H9 (cell line): Measurements from ENCODE around the gene DDOST. TPM values are rescaled to one million over a fixed set of nuclear protein-coding genes. Genes with fewer than 3 reads are reported as not detected.

Source experiments
- DNase-seq: peaks from one replicate; pipeline ENCODE4 v3.0.0-alpha.2; 2017
- H2AFZ ChIP-seq: one replicate; pipeline ENCODE4 v1.6.1; 2013; ENCODE audit warnings: mild to moderate bottlenecking, low read length, control low read depth, moderate library complexity
- H2AK5ac ChIP-seq: 2 replicates; pipeline ENCODE4 v1.6.1; 2013; ENCODE audit warnings: low read length, control low read depth, mixed read lengths; ENCODE audit not compliant: insufficient read length
- H2BK120ac ChIP-seq: one replicate; pipeline ENCODE4 v1.6.1; 2013; ENCODE audit warnings: low read depth, mild to moderate bottlenecking, low read length, control low read depth, inconsistent platforms; ENCODE audit not compliant: poor library complexity, severe bottlenecking
- H2BK12ac ChIP-seq: 2 replicates; pipeline ENCODE4 v1.6.1; 2013; ENCODE audit warnings: low read length, control low read depth, mixed read lengths, low read depth; ENCODE audit not compliant: insufficient read length
- H2BK15ac ChIP-seq: 2 replicates; pipeline ENCODE4 v1.6.1; 2013; ENCODE audit warnings: low read depth, low read length, control low read depth
- H2BK20ac ChIP-seq: one replicate; pipeline ENCODE4 v1.6.1; 2013; ENCODE audit warnings: low read depth, mild to moderate bottlenecking, low read length, control low read depth, inconsistent platforms; ENCODE audit not compliant: poor library complexity, severe bottlenecking
- H2BK5ac ChIP-seq: 2 replicates; pipeline ENCODE4 v1.6.1; 2013; ENCODE audit warnings: low read length, control low read depth, mixed read lengths; ENCODE audit not compliant: insufficient read length
- H3K14ac ChIP-seq: 2 replicates; pipeline ENCODE4 v1.6.1; 2013; ENCODE audit warnings: low read length, control low read depth; ENCODE audit not compliant: insufficient read depth
- H3K18ac ChIP-seq: 2 replicates; pipeline ENCODE4 v1.6.1; 2013; ENCODE audit warnings: low read depth, mild to moderate bottlenecking, mixed read lengths, low read length, control low read depth; ENCODE audit not compliant: insufficient read length
- H3K23ac ChIP-seq: 2 replicates; pipeline ENCODE4 v1.6.1; 2013; ENCODE audit warnings: low read length, control low read depth, mixed read lengths, low read depth; ENCODE audit not compliant: insufficient read length
- H3K23me2 ChIP-seq: 2 replicates; pipeline ENCODE4 v1.6.1; 2013; ENCODE audit warnings: low read depth, mild to moderate bottlenecking, mixed read lengths, low read length, control low read depth; ENCODE audit not compliant: insufficient read length, poor library complexity, severe bottlenecking
- H3K27ac ChIP-seq: 2 replicates; pipeline ENCODE4 v1.5.1; 2013; ENCODE audit warnings: low read length, control low read depth, mixed read lengths, low read depth; ENCODE audit not compliant: insufficient read length
- H3K27me3 ChIP-seq: 2 replicates; pipeline ENCODE4 v1.6.1; 2013; ENCODE audit warnings: low read length, control low read depth, inconsistent platforms; ENCODE audit not compliant: insufficient read depth
- H3K4ac ChIP-seq: 2 replicates; pipeline ENCODE4 v1.6.1; 2013; ENCODE audit warnings: low read depth, mild to moderate bottlenecking, control low read depth, inconsistent platforms, low read length, moderate library complexity
- H3K4me1 ChIP-seq: 2 replicates; pipeline ENCODE4 v1.6.1; 2013; ENCODE audit warnings: low read length, control low read depth, inconsistent platforms; ENCODE audit not compliant: insufficient read depth
- H3K4me2 ChIP-seq: 2 replicates; pipeline ENCODE4 v1.6.1; 2013; ENCODE audit warnings: low read length, control low read depth, mixed read lengths; ENCODE audit not compliant: insufficient read length, insufficient read depth
- H3K56ac ChIP-seq: 2 replicates; pipeline ENCODE4 v1.6.1; 2013; ENCODE audit warnings: low read depth, mild to moderate bottlenecking, mixed read lengths, low read length, control low read depth; ENCODE audit not compliant: insufficient read length
- H3K79me1 ChIP-seq: 2 replicates; pipeline ENCODE4 v1.6.1; 2013; ENCODE audit warnings: low read depth, mild to moderate bottlenecking, moderate library complexity, low read length, control low read depth, inconsistent platforms; ENCODE audit not compliant: insufficient read depth, poor library complexity, severe bottlenecking
- H3K79me2 ChIP-seq: 2 replicates; pipeline ENCODE4 v1.6.1; 2013; ENCODE audit warnings: low read length, control low read depth, inconsistent platforms; ENCODE audit not compliant: insufficient read depth
- H3K9ac ChIP-seq: 2 replicates; pipeline ENCODE4 v1.6.1; 2013; ENCODE audit warnings: low read length, control low read depth, mixed read lengths; ENCODE audit not compliant: insufficient read length; ENCODE audit errors: extremely low read depth
- H3K9me3 ChIP-seq: one replicate; pipeline ENCODE4 v1.6.1; 2013; ENCODE audit warnings: low read depth, low read length, inconsistent platforms; ENCODE audit not compliant: control insufficient read depth
- H3T11ph ChIP-seq: one replicate; pipeline ENCODE4 v1.6.1; 2013; ENCODE audit warnings: mild to moderate bottlenecking, low read length, control low read depth, inconsistent platforms
- H4K20me1 ChIP-seq: one replicate; pipeline ENCODE4 v1.6.1; 2013; ENCODE audit not compliant: control insufficient read depth, insufficient read length, insufficient read depth
- H4K5ac ChIP-seq: 2 replicates; pipeline ENCODE4 v1.6.1; 2013; ENCODE audit warnings: low read depth, mild to moderate bottlenecking, mixed read lengths, low read length, control low read depth; ENCODE audit not compliant: insufficient read length
- H4K8ac ChIP-seq: replicated peaks from 2 replicates; pipeline ENCODE4 v1.6.1; 2013; ENCODE audit warnings: low read length, control low read depth, mixed read lengths, low read depth; ENCODE audit not compliant: insufficient read length
- H4K91ac ChIP-seq: 2 replicates; pipeline ENCODE4 v1.6.1; 2013; ENCODE audit warnings: low read depth, mild to moderate bottlenecking, moderate library complexity, mixed read lengths, low read length, control low read depth; ENCODE audit not compliant: insufficient read length
- H3K27ac Mint-ChIP-seq, 3 experiments: 2 replicates in 2 of 3; 3 replicates in 1 of 3; pipeline ENCODE4 v1.8.0; 2020 to 2021; ENCODE audit warnings: mixed read lengths in 3 of 3, mild to moderate bottlenecking in 1 of 3, moderate library complexity in 1 of 3
- H3K27me3 Mint-ChIP-seq: 2 replicates; pipeline ENCODE4 v1.8.0; 2021; ENCODE audit warnings: low read depth, mild to moderate bottlenecking, moderate library complexity, mixed read lengths
- H3K36me3 Mint-ChIP-seq, 3 experiments: 2 replicates in 2 of 3; 3 replicates in 1 of 3; pipeline ENCODE4 v1.8.0; 2020 to 2021; ENCODE audit warnings: low read depth in 3 of 3, mixed read lengths in 3 of 3; ENCODE audit not compliant: insufficient read depth in 1 of 3
- H3K4me1 Mint-ChIP-seq, 2 experiments: 2 replicates each; pipeline ENCODE4 v1.8.0; 2020; ENCODE audit warnings: mixed read lengths in 2 of 2
- H3K4me3 Mint-ChIP-seq, 2 experiments: 2 replicates in 1 of 2; 3 replicates in 1 of 2; pipeline ENCODE4 v1.8.0; 2020 to 2021; ENCODE audit warnings: mild to moderate bottlenecking in 2 of 2, mixed read lengths in 2 of 2, moderate library complexity in 1 of 2
- H3K9me3 Mint-ChIP-seq, 2 experiments: 2 replicates in 1 of 2; 3 replicates in 1 of 2; pipeline ENCODE4 v1.8.0; 2020; ENCODE audit warnings: mild to moderate bottlenecking in 2 of 2, mixed read lengths in 2 of 2, moderate library complexity in 1 of 2
- CTCF ChIP-seq: fragments of 200-600 bp; sonication (generic); conservative IDR thresholded peaks from 3 replicates; pipeline ENCODE4 v1.8.0; 2021; ENCODE audit warnings: antibody characterized with exemption, mild to moderate bottlenecking
- WGBS: extraction: QIAGEN DNeasy Blood & Tissue Kit; methylation state at CpG from one replicate; pipeline ENCODE4 v1.1.7; 2013; ENCODE audit warnings: missing lambda C conversion rate, low lambda C conversion rate, mixed read lengths; ENCODE audit not compliant: insufficient read length; ENCODE audit errors: extremely low coverage; 5-methylcytosine and 5-hydroxymethylcytosine counted together
- total RNA-seq: library from RNA; stranded (reverse); gene quantifications from 2 replicates; pipeline ENCODE4 v1.2.1, GENCODE V29; 2021

The DDOST gene
- total RNA-seq, 1 experiment from 2014 or later = 255 TPM

GRCh38 chr1:20604678-20605077 is 56.5 kb downstream of the DDOST start:
- Histone ChIP-seq H4K91ac (no peak overlapping the region), H2BK15ac (no peak overlapping the region), H3K9ac (no peak overlapping the region), H3K4me2 (no peak overlapping the region), H3K79me1 (no peaks in the 10 kb centered on the region), H3K23me2 (no peaks in the 10 kb centered on the region), H3T11ph (no peak overlapping the region), H2BK120ac (no peak overlapping the region), H3K23ac (no peak overlapping the region), H2BK5ac (no peak overlapping the region), H4K8ac (no peak overlapping the region), H3K4me1 (no peaks in the 10 kb centered on the region; the same call in 1 of the 2 replicates), H3K14ac (no peak overlapping the region), H2BK20ac (no peak overlapping the region), H3K9me3 (no peaks in the 10 kb centered on the region), H2BK12ac (no peak overlapping the region), H3K56ac (no peak overlapping the region), H3K18ac (no peak overlapping the region), H3K27ac (no peak overlapping the region), H4K5ac (no peak overlapping the region), H4K20me1 (no peaks in the 10 kb centered on the region), H2AFZ (no peak overlapping the region), H3K4ac (no peak overlapping the region), H2AK5ac (no peak overlapping the region), H3K27me3 (no peaks in the 10 kb centered on the region), H3K79me2 (no peaks in the 10 kb centered on the region)
- Mint-ChIP-seq H3K4me3 (no peak overlapping the region), H3K9me3 (peaks cover 0 to 3% of the 10 kb centered on the region in 2 experiments; a peak in 1 of 5 replicates), H3K36me3 (no peaks in the 10 kb centered on the region; a peak in 1 of 7 replicates), H3K27me3 (peaks cover 4% of the 10 kb centered on the region), H3K27ac (no peak overlapping the region), H3K4me1 (peaks cover 7 to 8% of the 10 kb centered on the region in 2 experiments)
- no CpG with 5 or more reads among the region's 7 CpGs for WGBS
- no peak for DNase-seq
- no peak for TF ChIP-seq CTCF
